Astrocyte of the cerebellum (primary cell): Measurements from ENCODE around the gene SLC13A5.

Experiments
- DNase-seq: peaks from one replicate; pipeline ENCODE4 v3.0.0-alpha.2; 2011; ENCODE audit warnings: low read depth
- H3K4me3 ChIP-seq: 2 replicates; pipeline ENCODE4 v1.5.1; 2011; ENCODE audit warnings: mild to moderate bottlenecking, low read depth, low read length, moderate library complexity
- in situ Hi-C: cut with HindIII; loops from 2 replicates; pipeline ENCODE4 v1.10.0; 2017; ENCODE audit warnings: low sequenced_read_pairs
- TF ChIP-seq, protein P1 (sequence below): IDR thresholded peaks from 2 replicates; pipeline ENCODE4 v1.5.1; 2012; ENCODE audit warnings: low read length, low read depth, moderate library complexity, mild to moderate bottlenecking; ENCODE audit errors: missing control alignments

Gene SLC13A5

DNA sequence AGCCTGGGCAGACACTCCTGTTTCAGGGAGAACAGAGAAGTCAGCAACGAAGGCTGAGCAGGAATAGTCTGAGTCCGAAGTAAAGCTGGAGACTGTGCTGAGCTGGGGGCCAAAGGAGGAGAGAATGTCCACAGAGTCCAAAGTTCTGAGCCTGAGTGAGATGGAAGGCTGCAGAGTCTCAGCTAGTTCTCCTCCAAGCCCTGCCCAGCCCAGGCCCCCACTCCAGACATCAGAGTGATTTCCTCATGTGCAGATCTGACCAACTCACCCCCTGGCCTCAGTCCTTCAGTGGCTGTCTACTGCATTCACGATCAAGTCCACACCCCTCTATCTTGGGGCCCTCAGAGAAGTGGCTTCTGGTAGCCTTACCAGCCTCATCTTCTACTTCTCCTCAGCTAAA lies 21.6 kb downstream of the SLC13A5 start:
- in situ Hi-C loops = loop anchor here (25.0 kb wide), 1 partner anchor 171 kb away; no protein-coding TSS in a partner anchor
- no peak for DNase-seq
- H3K4me3 ChIP-seq = no peak overlapping the region
- TF ChIP-seq, protein P1, sequence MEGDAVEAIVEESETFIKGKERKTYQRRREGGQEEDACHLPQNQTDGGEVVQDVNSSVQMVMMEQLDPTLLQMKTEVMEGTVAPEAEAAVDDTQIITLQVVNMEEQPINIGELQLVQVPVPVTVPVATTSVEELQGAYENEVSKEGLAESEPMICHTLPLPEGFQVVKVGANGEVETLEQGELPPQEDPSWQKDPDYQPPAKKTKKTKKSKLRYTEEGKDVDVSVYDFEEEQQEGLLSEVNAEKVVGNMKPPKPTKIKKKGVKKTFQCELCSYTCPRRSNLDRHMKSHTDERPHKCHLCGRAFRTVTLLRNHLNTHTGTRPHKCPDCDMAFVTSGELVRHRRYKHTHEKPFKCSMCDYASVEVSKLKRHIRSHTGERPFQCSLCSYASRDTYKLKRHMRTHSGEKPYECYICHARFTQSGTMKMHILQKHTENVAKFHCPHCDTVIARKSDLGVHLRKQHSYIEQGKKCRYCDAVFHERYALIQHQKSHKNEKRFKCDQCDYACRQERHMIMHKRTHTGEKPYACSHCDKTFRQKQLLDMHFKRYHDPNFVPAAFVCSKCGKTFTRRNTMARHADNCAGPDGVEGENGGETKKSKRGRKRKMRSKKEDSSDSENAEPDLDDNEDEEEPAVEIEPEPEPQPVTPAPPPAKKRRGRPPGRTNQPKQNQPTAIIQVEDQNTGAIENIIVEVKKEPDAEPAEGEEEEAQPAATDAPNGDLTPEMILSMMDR = no peak

DNA sequence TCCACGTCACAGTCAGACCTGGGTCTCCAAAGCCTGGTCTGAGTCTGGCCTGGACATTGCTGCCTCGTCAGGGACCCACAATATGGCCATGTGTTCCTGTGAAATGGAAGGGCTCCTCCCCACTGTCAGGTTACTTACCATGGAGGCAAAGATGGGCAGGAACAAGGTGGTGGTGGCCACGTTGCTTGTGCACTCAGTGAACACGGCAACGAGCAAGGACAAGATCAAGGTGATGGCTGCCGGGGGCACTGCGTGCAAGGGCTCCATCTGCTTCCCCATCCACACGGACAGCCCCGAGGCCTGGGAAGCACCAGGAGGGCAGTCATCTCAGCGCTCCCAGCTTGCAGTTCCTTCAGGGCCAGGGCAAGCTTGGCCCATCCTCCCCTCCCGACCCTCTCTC lies 22.5 kb downstream of the SLC13A5 start:
- H3K4me3 ChIP-seq = no peak overlapping the region
- no peak for DNase-seq
- TF ChIP-seq, protein P1 = no peak
- in situ Hi-C loops = loop anchor here (25.0 kb wide), 1 partner anchor 172 kb away; no protein-coding TSS in a partner anchor

DNA sequence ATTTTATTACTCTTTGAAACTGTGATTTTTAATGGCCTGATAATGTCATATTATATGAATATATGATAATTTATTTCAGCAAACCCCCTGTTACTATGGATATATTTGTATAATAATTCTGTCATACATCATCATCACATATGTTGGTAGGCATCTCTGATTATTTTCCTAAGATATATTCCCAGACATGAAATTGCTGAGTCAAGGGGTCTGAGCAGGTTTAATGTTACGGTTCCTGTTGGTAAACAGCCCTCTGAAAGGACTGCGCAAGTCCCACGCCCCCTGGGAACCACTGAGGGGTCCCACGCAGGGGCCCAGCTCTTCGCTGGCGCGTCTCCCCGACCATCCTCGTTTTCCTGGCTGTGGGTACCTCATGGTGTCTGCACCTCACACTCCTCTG lies 24.2 kb downstream of the SLC13A5 start:
- TF ChIP-seq, protein P1 = no peak
- in situ Hi-C loops = loop anchor here (25.0 kb wide), 1 partner anchor 173 kb away; no protein-coding TSS in a partner anchor
- H3K4me3 ChIP-seq = no peak overlapping the region
- no peak for DNase-seq

DNA sequence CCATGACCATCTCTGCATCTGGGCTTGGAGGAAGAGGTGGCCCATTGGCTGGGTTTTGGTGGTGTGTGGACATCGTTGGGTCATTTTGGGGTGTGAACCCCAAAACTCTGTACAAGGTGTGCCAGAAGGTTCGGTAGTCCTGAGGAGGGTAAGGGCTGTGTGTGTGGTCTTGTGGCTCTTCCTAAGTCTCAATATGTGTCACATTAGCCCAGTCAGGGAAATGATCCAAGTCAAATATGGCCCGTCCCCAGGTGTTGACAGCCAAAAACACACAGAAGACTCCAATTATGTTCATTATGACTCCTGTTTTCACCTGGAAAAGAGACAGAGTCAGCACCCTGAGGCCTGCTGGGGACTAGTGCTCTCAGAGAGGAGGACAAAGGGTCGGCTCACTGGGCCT lies 27.1 kb downstream of the SLC13A5 start:
- no peak for DNase-seq
- in situ Hi-C loops = loop anchor here (25.0 kb wide), 1 partner anchor 176 kb away; no protein-coding TSS in a partner anchor
- TF ChIP-seq, protein P1 = no peak
- no peak overlapping the region for H3K4me3 ChIP-seq

DNA sequence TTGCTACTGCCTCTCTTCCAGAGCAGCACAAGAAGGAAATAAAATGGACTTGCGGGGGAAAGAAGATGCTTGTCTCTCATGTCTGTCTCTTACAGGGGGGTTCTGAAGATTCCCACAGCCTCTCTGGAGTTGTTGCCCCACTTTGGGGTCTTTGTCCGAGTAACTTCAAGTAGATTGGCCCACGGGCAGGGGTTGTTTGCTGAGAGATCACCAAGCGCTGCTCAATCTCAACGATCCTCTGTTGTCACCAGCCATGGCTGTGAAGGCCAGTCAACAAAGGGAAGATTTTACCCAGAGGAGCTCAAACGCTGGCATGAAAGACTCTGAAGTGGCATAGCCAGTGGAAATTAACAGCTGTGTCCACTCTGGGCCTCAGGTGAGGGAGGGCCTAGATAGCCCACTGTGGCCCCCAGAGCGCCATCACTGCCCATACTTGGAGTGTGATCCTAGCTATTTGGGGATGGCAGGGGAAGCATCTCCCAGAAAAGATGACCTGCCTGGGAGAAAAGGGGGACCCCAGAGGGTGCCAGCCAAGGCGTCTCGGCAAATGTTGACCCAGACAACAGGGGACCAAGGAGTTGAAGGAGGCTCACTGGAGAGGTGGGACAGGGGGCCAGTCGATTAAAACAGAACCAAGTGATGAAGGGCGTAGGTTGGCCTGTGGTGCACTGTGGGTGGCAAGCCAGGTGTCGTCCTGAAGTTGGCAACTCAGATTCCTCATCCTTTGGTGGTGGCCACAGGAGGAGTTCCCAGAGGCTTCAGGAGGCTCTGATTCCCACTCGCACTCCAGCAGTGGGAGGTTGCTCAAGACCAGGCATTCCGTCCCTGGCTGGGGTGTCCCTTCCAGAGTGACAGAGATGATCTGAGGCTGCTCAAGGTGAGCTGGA lies 28.0 kb downstream of the SLC13A5 start:
- in situ Hi-C loops = loop anchor here (25.0 kb wide), 1 partner anchor 177 kb away; no protein-coding TSS in a partner anchor
- TF ChIP-seq, protein P1 = no peak
- no peak overlapping the region for H3K4me3 ChIP-seq
- no peak for DNase-seq

DNA sequence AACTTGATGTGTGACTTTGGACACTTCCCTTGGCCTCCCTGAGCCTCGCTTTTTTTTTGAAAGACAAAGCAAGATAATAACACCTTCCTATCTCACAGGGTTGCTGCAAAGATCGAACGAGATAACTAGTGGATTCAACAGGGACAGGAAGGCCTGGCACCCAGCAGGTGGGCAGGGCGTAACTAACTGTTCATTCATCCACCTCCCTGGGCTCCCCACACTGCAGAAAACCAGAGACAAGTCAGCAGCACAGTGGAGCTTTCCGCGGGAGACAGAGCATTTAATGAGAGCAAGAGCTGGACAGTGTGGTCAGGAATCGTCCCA lies 28.7 kb downstream of the SLC13A5 start:
- no peak overlapping the region for H3K4me3 ChIP-seq
- in situ Hi-C loops = loop anchor here (25.0 kb wide), 1 partner anchor 178 kb away; no protein-coding TSS in a partner anchor
- DNase-seq = no peak
- TF ChIP-seq, protein P1 = no peak
